GM19324 (cell line): Measurements from ENCODE around the gene GNG3.
A peak's percentile ranks its signal among the peaks of the same experiment; 100 is the strongest.

ENCODE experiments used
- ATAC-seq: cut with Tn5 transposase; IDR thresholded peaks from one replicate; pipeline ENCODE4 v1.9.1; 2021; ENCODE audit warnings: mild to moderate bottlenecking, moderate library complexity; ENCODE audit not compliant: unreplicated experiment, low FRiP score

Gene GNG3

GRCh38 chr11:62753736-62754603 is 46.5 kb downstream of the GNG3 start, which contains the start of gene ZBTB3:
ZBTB3 (minus strand) TSS chr11:62754160; CDS start chr11:62753664, 496 bp downstream.
- ATAC-seq: peak; percentile 93

GRCh38 chr11:62755086-62755615 is 47.7 kb downstream of the GNG3 start:
- no peak for ATAC-seq

GRCh38 chr11:62757846-62758788 is 50.6 kb downstream of the GNG3 start:
- no peak for ATAC-seq
